HCT116 (cell line): ENCODE results near the gene SORCS2. TPM values are rescaled to one million over a fixed set of nuclear protein-coding genes. Genes with fewer than 3 reads are reported as not detected.

ENCODE experiments used
- ATAC-seq: fragments of 200-7000 bp; cut with Tn5 transposase; 2 replicates; pipeline ENCODE4 v1.9.1; 2020; ENCODE audit warnings: mild to moderate bottlenecking, moderate library complexity
- BruUV-seq: library from RNA; stranded (reverse); fragments of 400-500 nt; replicated peaks from 2 replicates; lab custom pipeline; 2021; lab: Mats Ljungman, UMichigan
- CTCF ChIA-PET: fragments of 300-600 bp; sonication (Branson Sonifier 250); formaldehyde crosslinking; loops from one replicate; lab custom pipeline; 2021; ENCODE audit warnings: antibody characterized with exemption; lab: Charles Lee
- POLR2A ChIA-PET: fragments of 300-600, 350-600 bp; sonication (Branson Sonifier 250); formaldehyde crosslinking; loops from one replicate; lab custom pipeline; 2021; ENCODE audit warnings: antibody characterized with exemption; lab: Charles Lee
- RAD21 ChIA-PET, 2 experiments: fragments of 300-600 bp; sonication (Branson Sonifier 250); formaldehyde crosslinking; loops; one replicate each; lab custom pipeline; 2023; ENCODE audit warnings: low total read pairs in 2 of 2; ENCODE audit not compliant: uncharacterized antibody in 2 of 2, unreplicated experiment in 2 of 2, low non-redundant PET in 1 of 2; lab: Charles Lee
- DNase-seq: peaks from one replicate; pipeline ENCODE4 v3.0.0-alpha.2; 2010; ENCODE audit warnings: low read depth, low spot score
- H2AFZ ChIP-seq: fragments of 200-600 bp; shearing (Covaris generic), sonication (generic); 2 replicates; pipeline ENCODE4 v1.6.1; 2017; ENCODE audit warnings: low read depth, mixed run types, mixed read lengths, antibody characterized with exemption, low read length; ENCODE audit not compliant: poor library complexity, severe bottlenecking
- H3K27ac ChIP-seq: 2 replicates; pipeline ENCODE4 v1.5.1; 2012; ENCODE audit warnings: low read depth, low read length
- H3K27me3 ChIP-seq: fragments of 200-600 bp; sonication (generic); 2 replicates; pipeline ENCODE4 v1.6.1; 2016; ENCODE audit warnings: mixed run types, low read length, mixed read lengths; ENCODE audit not compliant: insufficient read depth
- H3K36me3 ChIP-seq, 2 experiments: fragments of 200-500 bp in 1 of 2; fragments of 200-600 bp in 1 of 2; sonication (Bioruptor generic) in 1 of 2; sonication (generic) in 1 of 2; 2 replicates each; pipeline versions ENCODE4 v1.5.1 to v1.6.1; 2014 to 2016; ENCODE audit warnings: low read length in 2 of 2, inconsistent platforms in 1 of 2, mixed read lengths in 1 of 2, mixed run types in 1 of 2; ENCODE audit not compliant: insufficient read depth in 2 of 2, control insufficient read depth in 1 of 2
- H3K4me1 ChIP-seq, 2 experiments: fragments of 200-600 bp in 1 of 2; sonication (generic) in 1 of 2; 2 replicates each; pipeline versions ENCODE4 v1.5.1 to v1.6.1; 2012 to 2017; ENCODE audit warnings: low read length in 2 of 2, inconsistent platforms in 1 of 2, mild to moderate bottlenecking in 1 of 2, mixed read lengths in 1 of 2, mixed run types in 1 of 2, moderate library complexity in 1 of 2; ENCODE audit not compliant: insufficient read depth in 2 of 2, control insufficient read depth in 1 of 2
- H3K4me2 ChIP-seq: fragments of 200-600 bp; sonication (generic); 2 replicates; pipeline ENCODE4 v1.6.1; 2017; ENCODE audit warnings: mixed run types, low read length, mixed read lengths
- H3K4me3 ChIP-seq, 2 experiments: fragments of 200-600 bp in 1 of 2; sonication (generic) in 1 of 2; replicated peaks in 1 of 2; 2 replicates each; pipeline ENCODE4 v1.5.1; 2011 to 2016; ENCODE audit warnings: low read length in 2 of 2, control low read depth in 1 of 2, low read depth in 1 of 2, mild to moderate bottlenecking in 1 of 2, mixed read lengths in 1 of 2, mixed run types in 1 of 2
- H3K79me2 ChIP-seq: fragments of 200-600 bp; sonication (generic); 2 replicates; pipeline ENCODE4 v1.6.1; 2017; ENCODE audit warnings: mild to moderate bottlenecking, mixed run types, low read length, moderate library complexity, mixed read lengths; ENCODE audit not compliant: insufficient read depth
- H3K9ac ChIP-seq: fragments of 200-600 bp; sonication (generic); 2 replicates; pipeline ENCODE4 v1.6.1; 2016; ENCODE audit warnings: low read length, mixed read lengths
- H3K9me2 ChIP-seq: fragments of 200-600 bp; sonication (generic), shearing (Covaris generic); 2 replicates; pipeline ENCODE4 v1.6.1; 2017; ENCODE audit warnings: mixed run types, mild to moderate bottlenecking, moderate library complexity; ENCODE audit not compliant: insufficient read depth
- H3K9me3 ChIP-seq, 2 experiments: fragments of 200-500 bp in 1 of 2; fragments of 200-600 bp in 1 of 2; sonication (Bioruptor generic) in 1 of 2; sonication (generic) in 1 of 2; 2 replicates each; pipeline ENCODE4 v1.6.1; 2014 to 2017; ENCODE audit warnings: low read length in 2 of 2, mixed read lengths in 2 of 2, inconsistent platforms in 1 of 2, low read depth in 1 of 2, mild to moderate bottlenecking in 1 of 2, mixed run types in 1 of 2, moderate library complexity in 1 of 2; ENCODE audit not compliant: control insufficient read depth in 1 of 2, insufficient read depth in 1 of 2
- H4K20me1 ChIP-seq: fragments of 200-600 bp; sonication (generic), shearing (Covaris generic); 2 replicates; pipeline ENCODE4 v1.6.1; 2017; ENCODE audit warnings: mixed run types, mild to moderate bottlenecking, moderate library complexity; ENCODE audit not compliant: insufficient read depth
- CBX3 ChIP-seq: IDR thresholded peaks from 2 replicates; pipeline ENCODE4 v1.6.1; 2012; ENCODE audit warnings: low read depth
- CEBPB ChIP-seq: IDR thresholded peaks from 2 replicates; pipeline ENCODE4 v1.6.1; 2012; ENCODE audit warnings: low read depth
- EGR1 ChIP-seq: IDR thresholded peaks from 2 replicates; pipeline ENCODE4 v1.6.1; 2012; ENCODE audit warnings: low read depth
- EZH2 ChIP-seq: fragments of 200-600 bp; sonication (generic); IDR thresholded peaks from 2 replicates; pipeline ENCODE4 v1.6.1; 2017; ENCODE audit warnings: antibody characterized with exemption, mixed run types
- MAX ChIP-seq: IDR thresholded peaks from 2 replicates; pipeline ENCODE4 v1.6.1; 2012
- POLR2A ChIP-seq: IDR thresholded peaks from 2 replicates; pipeline ENCODE4 v1.7.0; 2011; ENCODE audit warnings: borderline replicate concordance; ENCODE audit not compliant: insufficient read depth, insufficient read length; ENCODE audit errors: extremely low read depth
- POLR2AphosphoS5 ChIP-seq: IDR thresholded peaks from 2 replicates; pipeline ENCODE4 v1.6.1; 2011; ENCODE audit warnings: mild to moderate bottlenecking, low read depth, low read length, moderate library complexity
- RAD21 ChIP-seq: IDR thresholded peaks from 2 replicates; pipeline ENCODE4 v1.6.1; 2012; ENCODE audit warnings: low read depth, mild to moderate bottlenecking
- REST ChIP-seq: IDR thresholded peaks from 2 replicates; pipeline ENCODE4 v1.6.1; 2012; ENCODE audit warnings: low read depth
- ZFX ChIP-seq: fragments of 450-650 bp; IDR thresholded peaks from 2 replicates; pipeline ENCODE4 v1.6.1; 2017
- intact Hi-C: fragments of 100-400 bp; cut with micrococcal nuclease; formaldehyde crosslinking; loops from 2 replicates; pipeline ENCODE4 v1.10.0; 2022
- total RNA-seq: library from RNA; stranded (reverse); gene quantifications from one replicate; pipeline ENCODE4 v1.2.1, GENCODE V29; 2021; ENCODE audit not compliant: unreplicated experiment

The SORCS2 gene
- total RNA-seq, 1 experiment from 2014 or later: 0.37 TPM

- Histone ChIP-seq H3K9me3 (peaks cover 0 to 4% of the 10 kb centered on the region in 2 experiments; a peak in 1 of 4 replicates), H3K36me3 (no peaks in the 10 kb centered on the region), H3K4me2 (no peak overlapping the region), H3K4me3 (no peak overlapping the region), H3K9ac (no peak overlapping the region), H3K27me3 (0 out of 2 replicates have a peak, but pooled peaks cover 6% of the 10 kb centered on the region), H3K27ac (no peak overlapping the region), H3K79me2 (no peaks in the 10 kb centered on the region), H4K20me1 (no peaks in the 10 kb centered on the region), H3K4me1 (no peaks in the 10 kb centered on the region), H2AFZ (no peak overlapping the region), H3K9me2 (no peaks in the 10 kb centered on the region)
- RAD21 ChIA-PET: no interaction called here
- no TSS peak for BruUV-seq
- ATAC-seq (no peak), DNase-seq (no peak)
- intact Hi-C loops: no loop called here
- CTCF ChIA-PET: no interaction called here
- POLR2A ChIA-PET: no interaction called here
- TF ChIP-seq CEBPB: no peak
- TF ChIP-seq ZFX: no peak
These were observed 521.4 kb downstream of the SORCS2 start for GRCh38 chr4:7713757-7714156.

GRCh38 chr4:7714176-7714575 is 521.8 kb downstream of the SORCS2 start:
- intact Hi-C loops: no loop called here
- no peak overlapping the region for H3K4me2 ChIP-seq
- BruUV-seq: no TSS peak
- ChIA-PET CTCF (no interaction called here), POLR2A (no interaction called here), RAD21 (no interaction called here)
- no peak overlapping the region for H3K4me3 ChIP-seq
- TF ChIP-seq POLR2AphosphoS5 (no peak), RAD21 (no peak), CBX3 (no peak), POLR2A (no peak), EZH2 (no peak), EGR1 (no peak), REST (no peak), MAX (no peak)
- H3K9ac ChIP-seq: no peak overlapping the region
- H3K4me1 ChIP-seq: no peaks in the 10 kb centered on the region
- DNase-seq (no peak), ATAC-seq (no peak)
- H3K27me3 ChIP-seq: 0 out of 2 replicates have a peak, but pooled peaks cover 6% of the 10 kb centered on the region
- H3K36me3 ChIP-seq: no peaks in the 10 kb centered on the region
- H3K27ac ChIP-seq: no peak overlapping the region
- no peaks in the 10 kb centered on the region for H3K9me2 ChIP-seq
- H2AFZ ChIP-seq: no peak overlapping the region
- no peaks in the 10 kb centered on the region for H4K20me1 ChIP-seq
- no peaks in the 10 kb centered on the region for H3K79me2 ChIP-seq
- peaks cover 0 to 4% of the 10 kb centered on the region in 2 experiments; a peak in 1 of 4 replicates for H3K9me3 ChIP-seq
